CD4-positive, alpha-beta memory T cell (primary cell): ENCODE measurements around the gene FNIP2. TPM values are rescaled to one million over a fixed set of nuclear protein-coding genes. Genes with fewer than 3 reads are reported as not detected.
"Not testable (repeated sequence)": the region's sequence is repeated elsewhere in the genome, so short reads cannot be mapped to it uniquely, and the experiment has no call there.

Experiments used
- CTCF ChIA-PET: fragments of 350-600 bp; sonication (Branson Sonifier 250); formaldehyde crosslinking; loops from one replicate; lab custom pipeline; 2021; ENCODE audit warnings: inconsistent platforms; ENCODE audit not compliant: partially characterized antibody; lab: Charles Lee
- POLR2A ChIA-PET: fragments of 350-600 bp; sonication (Branson Sonifier 250); formaldehyde crosslinking; loops from one replicate; lab custom pipeline; 2021; ENCODE audit not compliant: partially characterized antibody; lab: Charles Lee
- DNase-seq, 5 donors: peaks; one replicate each; pipeline versions ENCODE4 v3.0.0 to v3.0.0-alpha.2; 2020 to 2022; ENCODE audit warnings: mixed read lengths in 1 of 5
- H3K27ac ChIP-seq: one replicate; pipeline ENCODE4 v1.7.0; 2013; ENCODE audit warnings: low read depth, low read length
- H3K27me3 ChIP-seq: 2 replicates; pipeline ENCODE4 v1.7.0; 2013; ENCODE audit warnings: mild to moderate bottlenecking, low read length, moderate library complexity; ENCODE audit not compliant: insufficient read depth
- H3K36me3 ChIP-seq: 2 replicates; pipeline ENCODE4 v1.7.0; 2013; ENCODE audit warnings: mild to moderate bottlenecking, low read length, moderate library complexity; ENCODE audit not compliant: insufficient read depth
- H3K4me1 ChIP-seq: 2 replicates; pipeline ENCODE4 v1.7.0; 2013; ENCODE audit warnings: mild to moderate bottlenecking, low read length, moderate library complexity; ENCODE audit not compliant: insufficient read depth
- H3K4me3 ChIP-seq, 2 donors: one replicate each; pipeline ENCODE4 v1.7.0; 2013; ENCODE audit warnings: low read length in 2 of 2, mild to moderate bottlenecking in 1 of 2
- H3K9me3 ChIP-seq, 2 donors: one replicate each; pipeline ENCODE4 v1.7.0; 2013; ENCODE audit warnings: low read length in 2 of 2, control low read depth in 1 of 2; ENCODE audit not compliant: control insufficient read depth in 1 of 2
- H3K27ac Mint-ChIP-seq, 7 donors: one replicate each; pipeline ENCODE4 v1.8.0; 2020 to 2021; ENCODE audit warnings: mixed read lengths in 7 of 7, mild to moderate bottlenecking in 6 of 7, inconsistent platforms in 3 of 7, moderate library complexity in 3 of 7
- H3K27me3 Mint-ChIP-seq, 2 donors: one replicate each; pipeline ENCODE4 v1.8.0; 2020 to 2021; ENCODE audit warnings: mixed read lengths in 2 of 2
- H3K36me3 Mint-ChIP-seq, 2 donors: one replicate each; pipeline ENCODE4 v1.8.0; 2020 to 2021; ENCODE audit warnings: mixed read lengths in 2 of 2, inconsistent platforms in 1 of 2, mild to moderate bottlenecking in 1 of 2
- H3K4me1 Mint-ChIP-seq, 4 donors: one replicate each; pipeline ENCODE4 v1.8.0; 2020 to 2021; ENCODE audit warnings: mixed read lengths in 4 of 4, mild to moderate bottlenecking in 1 of 4
- H3K4me3 Mint-ChIP-seq, 8 donors: one replicate each; pipeline ENCODE4 v1.8.0; 2020 to 2021; ENCODE audit warnings: mixed read lengths in 8 of 8, mild to moderate bottlenecking in 7 of 8, moderate library complexity in 6 of 8, inconsistent platforms in 3 of 8
- H3K9me3 Mint-ChIP-seq, 8 donors: one replicate each; pipeline ENCODE4 v1.8.0; 2020 to 2021; ENCODE audit warnings: mixed read lengths in 8 of 8, mild to moderate bottlenecking in 5 of 8, inconsistent platforms in 3 of 8, moderate library complexity in 1 of 8
- intact Hi-C: fragments of 100-400 bp; cut with micrococcal nuclease; formaldehyde crosslinking; loops from one replicate; pipeline ENCODE4 v1.15.1; 2023
- polyA plus RNA-seq, 2 donors: library from polyadenylated mRNA; unstranded; fragments of 300-500 nt; fragmentation: Illumina TruSeq; gene quantifications; one replicate each; pipeline ENCODE4 v1.2.3, GENCODE V29; 2021
- total RNA-seq, 2 experiments: library from RNA; stranded (reverse); gene quantifications; one replicate each; pipeline ENCODE4 v1.2.3, GENCODE V29; 2021

Gene FNIP2
- total and polyA plus RNA-seq, 4 experiments from 2014 or later: 2.4 to 9.4 (median 6.4) TPM

DNA sequence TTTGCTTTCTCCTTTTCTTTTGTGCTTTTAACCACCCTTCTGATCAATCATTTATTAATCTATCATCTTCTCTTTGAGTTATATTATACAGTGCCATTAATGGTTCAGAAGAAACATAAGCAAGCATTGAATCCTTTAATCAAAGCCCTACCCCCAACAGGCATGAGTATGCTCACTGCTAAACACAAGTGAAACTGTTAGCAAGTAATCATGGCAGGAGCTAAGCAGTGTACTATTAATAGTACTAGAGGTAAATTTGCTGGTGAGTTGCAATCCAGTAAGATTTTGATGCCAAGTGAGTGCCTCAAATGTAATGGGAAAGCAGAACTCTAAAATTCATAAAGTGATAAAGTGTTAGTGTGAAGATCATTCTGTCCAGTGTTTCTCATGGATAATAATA, 57.2 kb downstream of the FNIP2 start:
- ChIA-PET CTCF (interaction anchor here (1.1 to 1.6 kb wide), 2 partner anchors 23 to 26 kb away, joined by 5 read pairs; no protein-coding TSS in a partner anchor), POLR2A (interaction anchor here (1.4 kb wide), 1 partner anchor 57 kb away, joined by 6 read pairs; the partner anchor contains the start of gene FNIP2)
- H3K9me3 Mint-ChIP-seq: no peaks in the 10 kb centered on the region
- H3K4me3 Mint-ChIP-seq: peak overlapping the region in 6 of 8 donors; percentile 41 to 86 (median 70)
- H3K27me3 ChIP-seq: no peaks in the 10 kb centered on the region
- H3K27ac Mint-ChIP-seq: peak overlapping the region in 5 of 7 donors; percentile 2 to 90 (median 41)
- H3K4me3 ChIP-seq: no peak overlapping the region
- H3K36me3 ChIP-seq: no peaks in the 10 kb centered on the region
- intact Hi-C loops: no loop called here
- H3K9me3 ChIP-seq: no peaks in the 10 kb centered on the region
- H3K36me3 Mint-ChIP-seq: peaks cover 9 to 18% of the 10 kb centered on the region in 2 donors
- no peak for DNase-seq
- no peak overlapping the region for H3K27ac ChIP-seq
- peaks cover 35 to 50% (median 41%) of the 10 kb centered on the region in 4 donors for H3K4me1 Mint-ChIP-seq
- H3K27me3 Mint-ChIP-seq: no peaks in the 10 kb centered on the region
- peaks cover 36% of the 10 kb centered on the region for H3K4me1 ChIP-seq

- intact Hi-C loops: no loop called here
- Histone ChIP-seq H3K4me3 (peak overlapping the region in 1 of 2 donors; percentile 2), H3K9me3 (no peaks in the 10 kb centered on the region), H3K27ac (no peak overlapping the region), H3K27me3 (no peaks in the 10 kb centered on the region), H3K4me1 (peaks cover 36% of the 10 kb centered on the region), H3K36me3 (no peaks in the 10 kb centered on the region)
- H3K9me3 Mint-ChIP-seq: no peaks in the 10 kb centered on the region
- H3K4me3 Mint-ChIP-seq: peak overlapping the region in 7 of 8 donors; percentile 4 to 86 (median 65)
- peak overlapping the region; percentile 9 to 91 (median 41) for H3K27ac Mint-ChIP-seq
- H3K27me3 Mint-ChIP-seq: no peaks in the 10 kb centered on the region
- peaks cover 15 to 22% of the 10 kb centered on the region in 2 donors for H3K36me3 Mint-ChIP-seq
- ChIA-PET POLR2A (interaction anchor here (1.4 kb wide), 1 partner anchor 58 kb away, joined by 6 read pairs; the partner anchor contains the start of gene FNIP2), CTCF (interaction anchor here (1.1 kb wide), 1 partner anchor 25 kb away, joined by 5 read pairs; no protein-coding TSS in a partner anchor)
- DNase-seq: peak in 3 of 5 donors; percentile 15 to 45 (median 30)
- peaks cover 35 to 50% (median 40%) of the 10 kb centered on the region in 4 donors for H3K4me1 Mint-ChIP-seq
These were observed 58.1 kb downstream of the FNIP2 start for GRCh38 chr4:158826882-158827281.

- Histone ChIP-seq H3K4me1 (peaks cover 36% of the 10 kb centered on the region), H3K27me3 (no peaks in the 10 kb centered on the region), H3K27ac (no peak overlapping the region), H3K4me3 (no peak overlapping the region), H3K9me3 (no peaks in the 10 kb centered on the region), H3K36me3 (no peaks in the 10 kb centered on the region)
- Mint-ChIP-seq H3K4me1 (peaks cover 35 to 50% (median 40%) of the 10 kb centered on the region in 4 donors), H3K27ac (peak overlapping the region; percentile 33 to 91 (median 77)), H3K27me3 (no peaks in the 10 kb centered on the region), H3K9me3 (no peaks in the 10 kb centered on the region), H3K4me3 (peak overlapping the region in 4 of 8 donors; percentile 24 to 86 (median 76)), H3K36me3 (peaks cover 16 to 25% of the 10 kb centered on the region in 2 donors)
- intact Hi-C loops: no loop called here
- ChIA-PET CTCF (interaction anchor here (1.2 to 1.9 kb wide), 2 partner anchors 8 to 24 kb away, joined by 3 to 6 read pairs; no protein-coding TSS in a partner anchor), POLR2A (no interaction called here)
- no peak for DNase-seq
These were observed 58.7 kb downstream of the FNIP2 start for GRCh38 chr4:158827543-158827981.

GRCh38 chr4:158828151-158828550, 59.3 kb downstream of the FNIP2 start:
- intact Hi-C loops, H3K4me3 ChIP-seq, H3K27me3 Mint-ChIP-seq, H3K9me3 ChIP-seq, H3K27me3 ChIP-seq, H3K36me3 ChIP-seq, H3K27ac ChIP-seq, DNase-seq, H3K4me3 Mint-ChIP-seq, POLR2A ChIA-PET, H3K9me3 Mint-ChIP-seq: not testable (repeated sequence)
- peak overlapping the region in 5 of 7 donors; percentile 4 to 83 (median 41) for H3K27ac Mint-ChIP-seq
- H3K36me3 Mint-ChIP-seq: peaks cover 16 to 31% of the 10 kb centered on the region in 2 donors
- CTCF ChIA-PET: interaction anchor here (1.2 to 1.9 kb wide), 2 partner anchors 9 to 24 kb away, joined by 3 to 6 read pairs; no protein-coding TSS in a partner anchor
- H3K4me1 ChIP-seq: peaks cover 36% of the 10 kb centered on the region
- H3K4me1 Mint-ChIP-seq: peaks cover 35 to 50% (median 40%) of the 10 kb centered on the region in 4 donors

DNA sequence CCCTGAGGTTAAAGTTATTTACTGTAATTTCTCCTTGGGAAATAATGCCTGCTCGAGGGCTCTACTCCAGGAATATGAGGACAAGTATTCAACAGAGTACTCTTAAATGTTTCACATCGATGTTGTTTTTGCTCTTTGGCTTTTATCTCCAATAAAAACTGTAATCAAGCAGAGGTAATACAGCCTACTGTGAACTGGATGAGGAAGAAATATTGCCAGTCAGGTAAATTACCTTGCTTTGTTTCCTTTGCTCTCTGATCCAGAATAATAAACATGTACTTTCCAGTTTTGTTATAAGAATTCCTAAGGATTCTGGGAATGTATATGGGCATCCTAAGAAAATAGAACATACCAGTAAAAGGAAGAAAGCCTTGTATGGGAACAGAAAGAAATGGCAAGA, 60.4 kb downstream of the FNIP2 start:
- Histone ChIP-seq H3K9me3 (no peaks in the 10 kb centered on the region), H3K4me3 (no peak overlapping the region), H3K27ac (no peak overlapping the region), H3K36me3 (no peaks in the 10 kb centered on the region), H3K4me1 (peaks cover 36% of the 10 kb centered on the region), H3K27me3 (no peaks in the 10 kb centered on the region)
- intact Hi-C loops: no loop called here
- peak overlapping the region in 1 of 7 donors; percentile 38 for H3K27ac Mint-ChIP-seq
- no peak for DNase-seq
- no peaks in the 10 kb centered on the region for H3K27me3 Mint-ChIP-seq
- no peaks in the 10 kb centered on the region for H3K9me3 Mint-ChIP-seq
- ChIA-PET POLR2A (no interaction called here), CTCF (no interaction called here)
- H3K4me1 Mint-ChIP-seq: peaks cover 34 to 43% (median 38%) of the 10 kb centered on the region in 4 donors
- H3K36me3 Mint-ChIP-seq: peaks cover 23 to 42% of the 10 kb centered on the region in 2 donors
- H3K4me3 Mint-ChIP-seq: no peak overlapping the region

- POLR2A ChIA-PET: interaction anchor here (1.0 kb wide), 1 partner anchor 19 kb away, joined by 3 read pairs; no protein-coding TSS in a partner anchor
- H3K4me3 Mint-ChIP-seq: no peak overlapping the region
- no peak for DNase-seq
- Histone ChIP-seq H3K4me3 (no peak overlapping the region), H3K27ac (no peak overlapping the region), H3K27me3 (no peaks in the 10 kb centered on the region), H3K9me3 (no peaks in the 10 kb centered on the region), H3K4me1 (no peaks in the 10 kb centered on the region), H3K36me3 (no peaks in the 10 kb centered on the region)
- peaks cover 0 to 2% (median 0%) of the 10 kb centered on the region in 8 donors for H3K9me3 Mint-ChIP-seq
- intact Hi-C loops: no loop called here
- peaks cover 33 to 67% of the 10 kb centered on the region in 2 donors for H3K36me3 Mint-ChIP-seq
- H3K27ac Mint-ChIP-seq: peak overlapping the region in 2 of 7 donors; percentile 49 to 74
- no peaks in the 10 kb centered on the region for H3K4me1 Mint-ChIP-seq
- H3K27me3 Mint-ChIP-seq: no peaks in the 10 kb centered on the region
- CTCF ChIA-PET: interaction anchor here (0.8 kb wide), 1 partner anchor 17 kb away, joined by 3 read pairs; no protein-coding TSS in a partner anchor
These were observed 64.8 kb downstream of the FNIP2 start for GRCh38 chr4:158833602-158834001.

GRCh38 chr4:158835226-158836001, 66.6 kb downstream of the FNIP2 start:
- Histone ChIP-seq H3K36me3 (no peaks in the 10 kb centered on the region), H3K9me3 (no peaks in the 10 kb centered on the region), H3K4me3 (no peak overlapping the region), H3K27me3 (no peaks in the 10 kb centered on the region), H3K4me1 (no peaks in the 10 kb centered on the region), H3K27ac (no peak overlapping the region)
- intact Hi-C loops: no loop called here
- H3K4me1 Mint-ChIP-seq: no peaks in the 10 kb centered on the region
- H3K36me3 Mint-ChIP-seq: peaks cover 39 to 63% of the 10 kb centered on the region in 2 donors
- CTCF ChIA-PET: interaction anchor here (0.7 to 1.6 kb wide), 2 partner anchors 13 to 16 kb away, joined by 3 to 6 read pairs; no protein-coding TSS in a partner anchor
- POLR2A ChIA-PET: no interaction called here
- no peak for DNase-seq
- peak overlapping the region in 2 of 7 donors; percentile 10 to 39 for H3K27ac Mint-ChIP-seq
- H3K27me3 Mint-ChIP-seq: no peaks in the 10 kb centered on the region
- peaks cover 0 to 2% (median 0%) of the 10 kb centered on the region in 8 donors for H3K9me3 Mint-ChIP-seq
- peak overlapping the region in 1 of 8 donors; percentile 60 for H3K4me3 Mint-ChIP-seq
